GM18858 (cell line): ENCODE results near the gene ZBTB5.

ENCODE experiments used
- ATAC-seq: cut with Tn5 transposase; IDR thresholded peaks from one replicate; pipeline ENCODE4 v1.9.1; 2021; ENCODE audit not compliant: unreplicated experiment

Gene ZBTB5

DNA sequence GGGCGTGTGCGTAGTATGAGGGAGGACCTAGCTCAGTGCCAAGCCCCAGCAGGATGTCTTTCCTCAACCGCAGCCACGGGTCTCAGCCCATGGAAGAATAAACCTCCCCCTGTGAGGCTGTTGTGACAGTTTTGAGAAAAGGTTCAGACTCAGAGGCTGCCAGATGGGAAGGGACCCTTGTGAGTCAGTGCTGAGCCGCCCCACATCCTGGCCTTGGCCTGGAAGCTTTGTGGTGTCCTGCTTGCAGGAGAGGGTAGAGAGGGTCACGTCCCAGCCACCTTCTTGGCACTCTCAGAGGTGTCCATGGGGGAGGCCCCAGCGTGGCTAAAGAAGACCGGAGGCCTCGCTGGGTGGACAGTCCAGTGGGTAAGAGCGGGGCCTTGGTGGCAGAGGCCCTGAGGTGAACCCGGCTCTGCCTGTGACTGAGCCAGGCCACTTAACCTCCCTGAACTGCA is 39.9 kb downstream of the ZBTB5 start:
- ATAC-seq = no peak

DNA sequence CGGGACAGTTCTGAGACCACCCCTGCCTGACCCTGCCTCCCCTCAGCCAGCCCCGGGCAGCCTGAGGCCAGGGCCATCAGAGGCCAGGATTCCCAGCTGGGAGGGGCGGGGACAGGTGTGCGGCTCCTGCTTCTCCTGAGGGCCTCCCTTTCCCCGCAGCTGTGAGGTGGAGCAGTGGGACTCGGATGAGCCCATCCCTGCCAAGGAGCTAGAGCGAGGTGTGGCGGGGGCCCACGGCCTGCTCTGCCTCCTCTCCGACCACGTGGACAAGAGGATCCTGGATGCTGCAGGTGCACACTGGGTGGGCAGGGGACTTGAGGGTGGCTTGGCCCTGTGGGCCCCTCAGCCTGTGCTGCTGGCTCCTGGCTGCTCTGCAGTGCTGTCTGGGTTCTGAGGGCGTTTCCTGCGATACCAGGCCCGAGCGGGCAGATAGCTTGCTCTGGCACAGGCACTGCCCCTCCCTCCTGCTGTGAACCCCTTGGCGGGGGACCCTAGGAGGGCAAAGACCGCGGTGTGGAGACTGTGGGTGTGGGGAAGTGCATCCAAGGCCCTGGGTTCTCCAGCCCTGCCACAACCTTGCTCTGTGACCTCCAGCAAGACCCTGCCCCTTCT is 40.5 kb downstream of the ZBTB5 start:
- no peak for ATAC-seq

DNA sequence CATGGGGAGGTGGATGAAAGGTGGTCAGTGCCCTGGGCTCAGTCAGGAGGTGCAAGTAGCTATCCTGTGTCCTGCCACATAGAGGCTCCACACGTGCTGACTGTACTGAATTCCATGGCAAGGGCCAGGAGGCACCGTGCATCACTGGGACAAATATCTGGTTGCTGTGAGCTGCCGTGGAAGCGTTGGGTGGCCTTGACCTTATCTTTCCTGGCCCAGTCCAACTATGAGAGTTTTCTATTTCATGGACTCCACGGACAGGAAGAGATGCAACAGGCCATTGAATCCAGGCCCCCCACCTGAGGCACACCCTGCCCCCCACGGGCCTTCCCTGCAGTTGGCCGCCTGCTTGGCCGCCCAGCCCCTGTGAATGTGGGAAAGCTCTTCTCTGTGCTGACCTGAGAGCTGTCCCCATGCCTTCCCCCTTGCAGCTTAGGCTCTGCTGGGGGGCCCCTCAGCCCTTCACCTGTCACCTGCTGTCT is 41.0 kb downstream of the ZBTB5 start:
- no peak for ATAC-seq

DNA sequence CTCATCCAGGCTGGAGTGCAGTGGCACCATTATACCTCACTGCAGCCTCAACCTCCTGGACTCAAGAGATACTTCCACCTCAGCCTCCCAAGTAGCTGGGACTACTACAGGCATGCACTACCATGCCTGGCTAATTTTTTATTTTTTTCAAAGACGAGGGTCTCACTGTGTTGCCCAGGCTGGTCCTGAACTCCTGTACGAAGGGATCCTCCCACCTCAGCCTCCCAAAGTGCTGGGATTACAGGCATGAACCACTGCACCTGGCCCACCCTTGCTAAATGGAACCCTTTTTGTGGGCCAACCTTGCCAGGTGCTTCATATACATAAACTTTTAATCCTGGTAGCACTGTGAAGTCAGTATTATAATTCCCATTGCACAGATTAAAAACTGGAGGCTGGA is 41.7 kb downstream of the ZBTB5 start:
- ATAC-seq = no peak

DNA sequence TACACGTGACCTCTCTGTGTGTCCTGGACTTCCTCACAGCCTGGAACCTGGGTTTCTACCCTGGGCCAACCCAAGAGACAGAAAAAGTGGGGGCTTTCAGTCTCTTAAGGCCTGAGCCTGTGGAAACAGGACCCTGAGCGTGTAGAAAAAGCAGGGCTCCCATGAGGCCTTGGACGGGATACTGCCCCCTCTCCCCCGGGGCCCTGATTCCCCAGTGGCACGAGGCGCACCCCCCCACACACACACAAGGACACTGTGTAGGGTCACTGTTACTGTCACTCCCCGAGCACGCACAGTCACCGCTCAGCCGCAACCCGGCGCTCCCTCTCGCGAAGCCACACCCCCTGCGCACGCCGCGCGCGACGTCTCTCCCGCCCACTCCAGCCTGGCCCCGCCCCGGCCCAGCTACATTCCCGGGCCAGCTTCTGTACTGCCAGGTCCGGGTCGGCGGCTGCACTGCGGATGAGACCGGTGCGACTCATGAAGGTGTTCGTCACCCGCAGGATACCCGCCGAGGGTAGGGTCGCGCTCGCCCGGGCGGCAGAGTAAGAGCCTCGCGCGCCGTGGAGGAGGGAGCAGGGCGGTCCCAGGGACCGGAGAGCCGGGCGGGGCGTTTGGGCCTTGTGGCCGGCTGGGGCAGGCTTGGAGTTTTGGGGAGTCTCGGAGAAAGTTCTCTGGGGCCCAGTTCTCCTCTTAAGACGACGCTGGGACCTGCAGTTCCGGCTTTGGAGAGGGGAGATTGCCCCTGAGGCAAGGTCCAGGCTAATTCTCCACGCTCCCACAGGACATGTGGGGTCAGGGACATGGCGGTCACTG is 42.8 kb downstream of the ZBTB5 start, which contains the start of gene GRHPR:
TSS of gene GRHPR (plus strand) at position 408 of the 816 bp plus-strand sequence. CDS start at position 463, 55 bp downstream.
- peak; percentile 82 for ATAC-seq

DNA sequence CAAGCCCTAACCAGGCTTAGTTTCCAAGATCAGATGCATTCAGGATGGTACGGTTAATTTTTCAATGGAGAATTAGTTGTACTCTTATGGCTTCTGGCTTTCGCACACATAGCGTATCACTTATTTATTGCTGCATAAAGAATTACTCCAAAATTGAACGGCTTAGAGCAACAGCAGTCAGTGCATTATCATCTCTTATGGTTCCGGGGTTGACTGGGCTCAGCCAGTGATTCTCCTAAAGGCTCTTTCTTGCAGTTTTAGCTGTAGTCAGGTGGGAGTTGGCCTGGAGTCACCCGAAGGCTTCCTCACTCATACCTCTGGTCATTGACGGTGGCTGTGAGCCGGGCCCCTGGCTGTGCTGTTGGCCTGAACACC is 43.3 kb downstream of the ZBTB5 start:
- ATAC-seq = no peak

DNA sequence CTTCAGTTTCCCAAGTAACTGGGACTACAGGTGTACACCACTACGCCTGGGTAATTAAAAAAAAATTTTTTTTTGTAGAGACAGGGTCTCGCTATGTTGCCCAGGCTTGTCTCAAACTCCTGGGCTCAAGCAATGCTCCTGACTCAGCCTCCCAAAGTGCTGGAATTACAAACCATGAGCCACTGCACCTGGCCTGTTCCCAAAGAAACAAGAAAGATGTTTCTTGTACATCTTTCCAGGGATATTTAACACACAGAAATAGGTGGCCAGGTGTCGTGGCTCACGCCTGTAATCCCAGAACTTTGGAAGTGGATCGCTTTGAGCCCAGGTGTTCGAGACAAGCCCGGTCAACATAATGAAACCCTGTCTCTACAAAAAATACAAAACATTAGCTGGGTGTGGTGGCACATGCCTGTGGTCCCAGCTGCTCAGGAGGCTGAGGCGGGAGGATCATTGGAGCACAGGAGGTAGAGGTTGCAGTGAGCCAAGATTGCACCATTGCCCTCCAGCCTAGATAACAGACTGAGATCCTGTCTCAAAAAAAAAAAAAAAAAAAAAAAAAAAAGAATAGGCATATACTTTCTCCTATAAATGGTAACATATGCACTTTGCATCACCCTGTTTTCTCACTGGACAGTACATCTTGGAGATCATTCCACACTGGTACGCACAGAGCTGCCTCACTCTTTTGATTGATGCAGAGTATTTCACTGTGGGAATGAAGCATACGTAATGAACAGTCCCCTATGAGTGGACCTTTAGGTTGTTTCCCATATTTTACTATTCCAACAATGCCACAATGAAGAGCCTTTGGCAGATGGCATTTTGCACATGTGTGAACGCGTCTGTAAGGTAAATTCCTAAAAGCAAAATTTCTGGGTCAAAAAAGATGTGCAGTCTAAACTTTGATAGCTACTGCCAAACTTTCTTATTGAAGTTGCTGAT is 44.7 kb downstream of the ZBTB5 start:
- no peak for ATAC-seq

DNA sequence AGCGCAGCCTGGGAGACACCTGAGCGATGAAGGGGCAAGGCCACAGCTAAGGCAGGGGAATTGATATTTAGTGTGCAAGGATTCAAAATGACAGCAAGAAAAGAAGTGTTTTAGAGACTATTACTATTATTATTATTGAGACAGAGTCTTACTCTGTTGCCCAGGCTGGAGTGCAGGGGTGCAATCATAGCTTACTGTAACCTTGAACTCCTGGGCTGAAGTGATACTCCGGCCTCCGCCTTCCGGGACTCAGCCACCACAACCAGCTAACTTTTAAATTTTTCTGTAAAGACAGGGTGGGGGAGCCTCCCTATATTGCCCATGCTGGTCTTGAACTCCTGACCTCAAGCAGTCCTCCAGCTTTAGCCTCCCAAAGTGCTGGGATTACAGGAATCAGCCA is 46.0 kb downstream of the ZBTB5 start:
- no peak for ATAC-seq

DNA sequence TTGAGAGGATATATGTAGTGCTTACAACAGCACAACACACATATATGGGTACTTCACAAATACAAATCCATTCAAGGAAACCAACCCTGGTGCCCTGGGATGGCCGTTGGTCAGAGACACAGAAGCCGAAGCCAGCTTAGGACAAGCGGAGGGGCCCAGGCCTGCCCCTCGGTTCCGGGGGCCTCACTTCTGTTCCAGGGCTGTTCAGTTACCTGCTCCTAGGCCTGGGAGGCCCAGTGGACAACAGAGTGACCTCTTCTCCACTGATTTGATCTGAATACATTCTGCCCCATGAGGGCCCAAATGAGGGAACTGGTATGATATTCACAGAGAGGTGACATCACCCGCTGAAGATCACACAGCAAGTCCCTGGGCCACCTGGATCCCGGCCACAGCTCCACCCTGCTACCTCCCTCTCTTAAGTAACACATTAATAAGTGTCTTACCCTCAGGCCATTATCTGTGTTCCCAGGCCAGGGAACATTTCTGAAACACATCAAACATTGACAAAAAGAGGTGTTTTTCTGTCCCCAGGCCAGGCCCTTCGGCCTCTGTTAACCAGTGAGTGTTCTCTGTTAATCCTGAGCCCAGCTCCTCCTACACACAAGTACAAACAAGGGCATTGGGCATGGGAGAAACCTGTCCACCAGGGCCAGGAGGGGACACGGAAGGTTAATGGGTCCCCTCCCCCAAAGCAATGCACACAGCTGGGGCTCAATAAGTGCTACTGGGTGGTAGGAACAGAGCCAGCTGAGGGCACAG is 47.2 kb downstream of the ZBTB5 start:
- no peak for ATAC-seq

DNA sequence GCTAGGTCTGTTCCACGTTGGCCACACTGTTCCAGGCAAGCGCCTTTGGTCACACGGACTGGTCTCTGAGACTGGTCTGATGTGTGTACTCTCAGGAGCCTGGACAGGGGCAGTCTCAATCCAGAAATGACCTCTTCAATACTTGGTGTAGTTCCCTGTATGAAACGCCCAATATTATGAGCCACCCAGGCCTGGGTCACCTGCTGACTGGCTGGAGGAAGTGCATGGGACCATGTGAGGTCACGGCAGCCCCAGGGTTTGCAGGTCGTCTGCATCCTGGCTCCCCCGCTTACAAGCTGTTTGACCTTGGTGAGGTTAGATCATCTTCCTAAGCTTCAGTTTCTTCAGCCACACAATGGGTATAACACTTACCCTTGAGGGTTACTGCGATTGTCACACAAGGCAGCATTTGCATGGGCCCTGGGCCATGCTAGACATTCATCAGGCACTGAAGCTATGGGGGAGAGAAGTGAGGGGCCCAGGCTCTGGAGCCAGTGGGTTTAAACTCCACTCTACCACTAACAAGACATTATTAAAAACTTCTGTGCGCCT is 47.9 kb downstream of the ZBTB5 start:
- no peak for ATAC-seq

DNA sequence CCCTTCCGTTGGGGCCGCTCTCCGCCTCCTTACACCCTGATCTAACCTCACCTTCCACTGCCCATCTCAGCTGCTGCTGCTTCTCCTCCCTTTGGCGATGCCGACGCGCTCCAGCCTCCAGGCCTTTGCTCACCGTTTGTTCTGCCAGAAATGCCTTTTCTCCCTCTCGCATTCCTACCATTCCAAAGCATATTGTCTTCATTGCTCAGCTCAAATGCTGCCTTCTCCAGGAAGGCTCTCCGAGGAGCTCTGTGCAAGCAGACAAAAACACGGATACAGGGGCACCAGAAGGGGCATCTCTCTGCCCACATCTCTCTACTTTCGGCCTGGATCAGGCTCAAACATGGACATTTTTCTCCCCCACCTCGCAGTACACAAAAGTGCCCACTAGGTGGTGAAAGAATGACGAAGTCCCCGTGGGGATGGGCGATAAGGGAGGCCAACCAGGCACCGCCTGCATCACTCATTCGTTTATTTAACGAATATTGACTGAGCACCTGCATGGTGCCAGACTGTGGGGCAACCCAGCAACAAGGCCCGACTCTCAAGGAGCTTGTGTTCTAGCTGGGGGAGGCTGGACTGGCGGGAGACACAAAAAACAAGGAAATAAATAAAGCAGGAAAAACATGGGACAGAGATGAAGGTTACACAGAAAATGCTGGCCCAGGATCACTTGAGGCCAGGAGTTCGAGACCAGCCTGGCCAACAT is 50.1 kb downstream of the ZBTB5 start:
- ATAC-seq = no peak

DNA sequence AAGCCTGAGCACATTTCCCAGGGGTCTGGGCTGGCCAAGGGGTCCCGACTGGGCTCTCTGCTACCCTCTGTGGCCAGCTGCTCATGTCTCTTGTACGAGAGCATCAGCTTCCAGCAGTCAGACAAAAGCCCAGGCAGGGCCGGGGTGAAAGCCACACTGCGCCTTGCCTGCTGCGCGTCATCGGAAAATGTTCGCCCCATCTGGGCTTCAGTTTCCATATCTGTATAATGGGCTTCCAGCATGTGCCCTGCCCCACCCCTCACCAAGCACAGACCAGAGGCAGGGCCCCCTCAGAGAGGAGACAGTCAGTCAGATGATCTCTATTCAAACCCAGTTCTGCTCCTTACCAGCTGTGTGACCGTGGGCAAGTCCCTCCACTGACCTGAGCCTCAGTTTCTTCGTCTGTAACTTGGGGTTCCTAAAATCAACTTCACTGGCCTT is 50.7 kb downstream of the ZBTB5 start:
- no peak for ATAC-seq

DNA sequence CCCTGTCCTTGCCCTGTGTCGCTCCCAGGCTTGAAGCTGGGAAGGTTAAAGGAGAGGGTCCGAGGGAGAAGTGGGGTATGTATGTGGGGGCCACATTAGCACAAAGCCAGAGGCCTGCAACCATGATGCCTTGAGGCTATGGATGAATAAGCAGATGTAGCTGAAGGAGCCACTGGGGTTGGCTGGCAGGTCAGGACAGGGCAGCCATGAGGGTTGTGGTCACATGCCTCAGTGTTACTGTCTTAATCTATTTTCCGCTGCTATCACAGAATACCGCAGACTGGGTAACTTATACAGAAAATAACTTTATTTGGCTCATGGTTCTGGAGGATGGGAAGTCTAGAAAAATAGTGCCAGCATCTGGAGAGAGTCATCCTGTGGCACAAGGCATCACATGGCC is 51.9 kb downstream of the ZBTB5 start:
- ATAC-seq = no peak

DNA sequence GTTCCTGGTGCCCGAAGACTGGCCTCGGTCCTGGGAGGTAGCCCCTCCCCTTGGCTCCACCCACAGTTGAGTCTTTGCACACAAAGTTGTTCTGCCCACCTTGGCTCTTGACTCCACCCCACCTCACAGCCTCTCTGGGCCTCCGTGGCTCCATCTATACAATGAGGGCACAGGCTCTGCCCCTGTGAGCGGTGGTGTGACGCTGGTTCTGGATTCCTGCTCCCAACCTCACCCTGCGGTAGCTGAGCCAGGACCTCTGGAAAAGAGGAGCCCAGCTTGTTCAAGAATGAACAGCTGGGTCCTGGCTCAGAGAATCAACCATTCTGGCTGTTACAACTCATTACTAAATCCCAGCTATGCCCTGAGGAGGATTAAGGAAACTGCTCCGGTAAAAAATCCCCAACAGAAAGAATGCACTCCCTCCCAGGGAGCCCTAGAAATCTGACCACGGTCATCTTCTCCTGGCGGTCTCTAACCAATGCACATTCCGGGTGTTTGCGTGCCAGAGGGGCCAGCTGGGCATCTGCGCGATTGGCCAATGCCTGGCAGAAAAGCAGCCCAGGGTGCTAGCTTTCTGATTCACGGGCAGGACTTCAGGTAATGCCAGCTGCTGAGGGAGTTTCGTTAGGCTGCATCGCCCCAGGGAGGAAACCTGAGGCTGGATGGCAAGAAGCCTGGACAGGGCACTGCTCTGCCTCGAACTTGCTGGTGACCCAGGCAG is 52.7 kb downstream of the ZBTB5 start:
- ATAC-seq = no peak

DNA sequence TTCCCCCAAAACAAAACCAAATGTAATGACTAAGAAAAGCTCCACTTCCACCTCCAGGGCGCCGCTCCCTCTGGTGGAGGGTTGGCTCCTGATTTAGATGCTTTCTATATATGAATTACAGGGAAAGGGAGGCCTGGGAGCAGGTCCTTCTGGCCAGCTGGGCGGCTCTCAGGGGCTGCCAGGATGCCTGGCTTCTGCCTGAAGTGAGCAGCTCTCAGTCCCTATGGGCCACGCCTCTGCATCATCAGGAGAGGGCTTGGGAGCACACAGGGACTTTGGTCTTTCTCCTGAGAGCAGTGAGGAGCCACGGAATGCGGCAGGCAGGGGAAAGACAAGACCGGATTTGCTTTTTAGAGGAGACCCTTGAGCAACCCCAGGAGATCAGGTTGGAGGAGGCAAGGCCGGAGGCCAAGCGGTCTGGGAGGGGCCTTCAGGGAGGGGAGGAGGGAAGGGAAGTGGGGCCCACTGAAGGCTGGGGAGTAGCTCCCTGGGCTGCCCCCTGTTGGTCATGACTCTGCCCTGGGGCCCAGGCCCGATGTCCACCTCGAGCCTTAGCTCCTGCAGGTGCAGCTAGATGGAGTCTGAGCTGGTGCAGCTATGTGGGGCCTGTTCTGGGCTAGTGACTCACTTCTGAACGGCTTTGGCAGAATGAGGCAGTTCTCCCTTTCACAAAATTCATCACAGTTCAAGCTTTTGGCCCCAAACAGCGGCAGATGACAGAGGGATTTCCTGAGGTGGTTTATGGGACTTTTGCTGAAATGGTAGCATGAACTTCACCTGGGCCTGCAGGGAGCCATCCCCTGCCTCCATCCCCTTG is 54.1 kb downstream of the ZBTB5 start:
- peak; percentile 19 for ATAC-seq

DNA sequence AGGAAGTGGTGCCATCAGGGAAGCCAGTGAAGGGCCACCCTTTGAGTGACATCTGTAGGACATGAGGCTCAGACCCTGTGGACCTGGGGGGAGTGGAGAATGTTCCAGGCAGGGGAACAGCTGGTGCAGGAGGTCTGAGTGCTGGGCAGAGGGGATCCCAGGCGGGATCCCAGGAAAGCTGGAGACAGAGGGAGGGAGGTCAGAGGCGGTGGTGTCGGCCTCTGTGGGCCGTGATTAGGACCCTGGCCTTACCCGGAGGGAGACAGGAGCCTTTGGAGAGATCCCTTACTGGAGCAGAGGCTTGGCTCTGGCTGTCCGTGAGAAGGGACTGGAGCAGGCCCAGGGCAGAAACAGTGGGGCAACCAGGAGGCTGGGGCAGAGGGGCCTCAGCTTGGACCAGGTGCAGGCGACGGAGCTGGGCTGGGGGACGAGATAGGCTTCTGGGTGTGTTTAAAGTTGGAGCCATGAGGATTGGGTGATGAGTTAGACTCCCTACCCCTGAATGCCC is 54.8 kb downstream of the ZBTB5 start:
- no peak for ATAC-seq

DNA sequence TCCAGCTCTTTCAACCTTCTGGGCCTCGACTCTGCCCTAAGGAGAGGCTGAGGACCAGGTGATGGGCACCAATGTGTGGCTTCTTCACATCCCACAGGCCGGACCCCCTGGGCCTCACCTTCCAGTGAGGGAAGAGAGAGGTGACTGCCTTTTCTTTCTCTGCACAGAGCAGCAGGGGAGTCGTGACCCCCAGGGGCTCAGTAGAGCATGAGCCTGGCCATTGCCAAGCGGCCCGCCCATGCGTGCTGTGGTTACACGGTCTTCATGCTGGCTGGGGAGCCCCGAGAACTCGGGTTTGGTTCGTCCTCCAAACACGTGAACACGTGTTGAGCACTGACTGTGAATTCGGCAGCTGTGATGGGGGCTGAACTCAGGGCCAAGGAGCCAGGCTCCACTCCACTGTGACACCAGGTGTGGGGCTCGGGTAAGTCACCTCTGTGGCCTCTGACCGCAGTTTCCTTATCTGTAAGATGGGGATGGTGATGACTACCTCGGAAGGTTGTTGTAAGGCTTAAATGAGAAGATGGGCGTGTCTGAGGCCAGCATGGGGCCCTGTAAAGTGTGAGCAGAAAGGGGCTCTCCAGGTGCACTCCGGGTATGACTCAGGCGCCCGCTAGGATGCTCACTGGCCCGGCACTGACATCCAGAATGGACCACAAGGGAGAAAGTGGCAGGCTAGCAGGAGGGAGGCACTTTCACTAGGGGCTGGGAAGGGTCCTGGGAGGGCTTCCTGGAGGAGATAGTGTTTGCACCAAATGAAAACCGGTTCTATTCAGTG is 56.1 kb downstream of the ZBTB5 start:
- peak; percentile 82 for ATAC-seq
